HepG2 (cell line): ENCODE data around the gene SLC9A8. TPM values are rescaled to one million over a fixed set of nuclear protein-coding genes. Genes with fewer than 3 reads are reported as not detected.

ENCODE experiments used
- ARID4A ChIP-seq: sonication (generic); formaldehyde crosslinking; IDR thresholded peaks from 2 replicates; pipeline ENCODE4 v1.5.0; 2020; ENCODE audit warnings: mild to moderate bottlenecking, missing genetic modification reagents, borderline replicate concordance
- ARID5B ChIP-seq: IDR thresholded peaks from 2 replicates; pipeline ENCODE4 v1.4.0; 2020; ENCODE audit warnings: mild to moderate bottlenecking, missing genetic modification reagents
- ATF1 ChIP-seq: IDR thresholded peaks from 2 replicates; pipeline ENCODE4 v1.6.1; 2016; ENCODE audit warnings: mild to moderate bottlenecking, control low read depth
- CERS6 ChIP-seq: sonication (generic); formaldehyde crosslinking; IDR thresholded peaks from 2 replicates; pipeline ENCODE4 v1.5.0; 2020; ENCODE audit warnings: missing genetic modification reagents
- DNMT1 ChIP-seq: sonication (generic); formaldehyde crosslinking; IDR thresholded peaks from 2 replicates; pipeline ENCODE4 v1.5.1; 2020; ENCODE audit warnings: mild to moderate bottlenecking, missing genetic modification reagents
- HMGA1 ChIP-seq: sonication (generic); formaldehyde crosslinking; conservative IDR thresholded peaks from 2 replicates; pipeline ENCODE4 v1.4.0; 2020; ENCODE audit warnings: missing genetic modification reagents
- HNRNPL ChIP-seq: fragments of 200-400 bp; formaldehyde crosslinking; IDR thresholded peaks from 2 replicates; pipeline ENCODE4 v1.6.1; 2017; ENCODE audit warnings: mild to moderate bottlenecking, low read depth, low read length
- JARID2 ChIP-seq: sonication (generic); formaldehyde crosslinking; IDR thresholded peaks from 2 replicates; pipeline ENCODE4 v1.8.1; 2023; ENCODE audit warnings: missing genetic modification reagents, inconsistent platforms; ENCODE audit not compliant: insufficient replicate concordance
- MTF2 ChIP-seq: sonication (generic); formaldehyde crosslinking; IDR thresholded peaks from 2 replicates; pipeline ENCODE4 v1.5.0; 2020; ENCODE audit warnings: missing genetic modification reagents, borderline replicate concordance
- NCOR1 ChIP-seq: fragments of 200-600 bp; sonication (generic); IDR thresholded peaks from 2 replicates; pipeline ENCODE4 v1.7.0; 2017; ENCODE audit warnings: antibody characterized with exemption, low read length, borderline replicate concordance
- SOX5 ChIP-seq: IDR thresholded peaks from 2 replicates; pipeline ENCODE4 v1.6.1; 2016; ENCODE audit warnings: borderline replicate concordance
- SP1 ChIP-seq, 2 experiments: fragments of 450-650 bp in 1 of 2; sonication (generic) in 1 of 2; formaldehyde crosslinking in 1 of 2; IDR thresholded peaks; 2 replicates each; pipeline versions ENCODE4 v1.4.0 to v1.6.1; 2016 to 2020; ENCODE audit warnings: missing genetic modification reagents in 1 of 2
- TAF1 ChIP-seq: sonication (generic); formaldehyde crosslinking; IDR thresholded peaks from 2 replicates; pipeline ENCODE4 v1.4.0; 2020; ENCODE audit warnings: missing genetic modification reagents
- TEAD3 ChIP-seq: optimal IDR thresholded peaks from 2 replicates; pipeline ENCODE3; 2016; ENCODE audit warnings: borderline replicate concordance
- ZMYM4 ChIP-seq: sonication (generic); formaldehyde crosslinking; IDR thresholded peaks from 2 replicates; pipeline ENCODE4 v1.8.1; 2023; ENCODE audit warnings: mild to moderate bottlenecking, missing genetic modification reagents
- ZNF317 ChIP-seq: sonication (generic); formaldehyde crosslinking; IDR thresholded peaks from 2 replicates; pipeline ENCODE4 v1.5.0; 2020; ENCODE audit warnings: mild to moderate bottlenecking, missing genetic modification reagents
- ZNF329 ChIP-seq: sonication (generic); formaldehyde crosslinking; IDR thresholded peaks from 2 replicates; pipeline ENCODE4 v1.9.0; 2021; ENCODE audit warnings: low read depth, mild to moderate bottlenecking, missing genetic modification reagents
- ZNF484 ChIP-seq: sonication (generic); formaldehyde crosslinking; IDR thresholded peaks from 2 replicates; pipeline ENCODE4 v1.5.1; 2020; ENCODE audit warnings: mild to moderate bottlenecking, low read depth, missing genetic modification reagents, borderline replicate concordance
- polyA plus RNA-seq, 8 experiments: library from polyadenylated mRNA; depleted of rRNA in 3 of 8; stranded (reverse) in 7 of 8; unstranded in 1 of 8; fragments of >200 nt; fragmentation: Illumina TruSeq in 4 of 8; extraction: Trizol in 4 of 8; gene quantifications; 2 replicates each; pipeline versions ENCODE4 v1.2.1 to v1.2.3, GENCODE V29; 2011 to 2016; ENCODE audit warnings: low read depth in 4 of 8, missing spikeins in 1 of 8, mixed read lengths in 1 of 8; ENCODE audit not compliant: insufficient read depth in 1 of 8
- total RNA-seq, 5 experiments: library from RNA; depleted of rRNA; stranded (reverse); fragments of >200 nt; fragmentation: Illumina TruSeq; extraction: Trizol; gene quantifications; 2 replicates each; pipeline ENCODE4 v1.2.3, GENCODE V29; 2016; ENCODE audit warnings: low read depth in 1 of 5

Gene SLC9A8
- total and polyA plus RNA-seq, 2 of the 13 experiments (the other 11 are each of a cell fraction or from before 2014, with no cell fraction given): 4.1 to 7.4 TPM

- TF ChIP-seq NCOR1 (0 out of 2 replicates have a peak, but pooled peaks have one; percentile 50), MTF2 (CRISPR knock-in tag) (0 out of 2 replicates have a peak, but pooled peaks have one; percentile 72), ZMYM4 (CRISPR knock-in tag) (peak; percentile 77), HNRNPL (peak; percentile 68; the same call in 1 of the 2 replicates), SP1 (IDR thresholded peaks at IDR 0.05) (no peak), SP1 (CRISPR knock-in tag; IDR thresholded peaks at IDR 0.05) (peak; percentile 82), CERS6 (peak; percentile 36; the same call in 1 of the 2 replicates), JARID2 (CRISPR knock-in tag) (peak; percentile 31), TEAD3 (CRISPR knock-in tag) (peak; percentile 64), ARID4A (CRISPR knock-in tag) (peak; percentile 95; the same call in 1 of the 2 replicates), ZNF329 (CRISPR knock-in tag) (peak; percentile 68; the same call in 1 of the 2 replicates), ZNF484 (no peak), ATF1 (no peak), HMGA1 (CRISPR knock-in tag) (no peak), SOX5 (peak; percentile 59; the same call in 1 of the 2 replicates), TAF1 (peak; percentile 90), DNMT1 (CRISPR knock-in tag) (peak; percentile 68; the same call in 1 of the 2 replicates), ARID5B (CRISPR knock-in tag) (peak; percentile 84), ZNF317 (CRISPR knock-in tag) (no peak)
These were observed at the start of gene SLC9A8 (continued) for GRCh38 chr20:49812507-49813304.
